ENCODE measurements around the gene TMC2.

DNA sequence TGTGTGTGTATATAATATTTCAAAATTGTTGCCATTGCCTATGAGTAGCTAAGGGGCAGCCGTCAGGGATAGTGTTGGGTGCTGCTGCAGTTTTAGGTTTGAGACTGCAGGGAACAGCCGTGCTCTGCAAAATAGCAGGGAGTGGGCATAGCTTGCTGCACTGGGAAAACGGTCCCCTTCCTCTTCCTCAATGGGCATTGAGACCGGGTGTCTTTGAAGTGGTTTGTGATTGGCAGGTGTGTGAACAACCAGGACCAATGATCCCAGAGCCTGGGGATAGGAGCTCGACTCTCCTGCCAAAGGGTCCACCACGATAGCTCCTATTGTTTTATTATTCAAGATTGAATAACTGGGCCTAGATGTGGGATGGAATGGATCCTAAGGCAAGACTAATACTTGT lies 151.1 kb downstream of the TMC2 start:
- TF ChIP-seq, protein P1, sequence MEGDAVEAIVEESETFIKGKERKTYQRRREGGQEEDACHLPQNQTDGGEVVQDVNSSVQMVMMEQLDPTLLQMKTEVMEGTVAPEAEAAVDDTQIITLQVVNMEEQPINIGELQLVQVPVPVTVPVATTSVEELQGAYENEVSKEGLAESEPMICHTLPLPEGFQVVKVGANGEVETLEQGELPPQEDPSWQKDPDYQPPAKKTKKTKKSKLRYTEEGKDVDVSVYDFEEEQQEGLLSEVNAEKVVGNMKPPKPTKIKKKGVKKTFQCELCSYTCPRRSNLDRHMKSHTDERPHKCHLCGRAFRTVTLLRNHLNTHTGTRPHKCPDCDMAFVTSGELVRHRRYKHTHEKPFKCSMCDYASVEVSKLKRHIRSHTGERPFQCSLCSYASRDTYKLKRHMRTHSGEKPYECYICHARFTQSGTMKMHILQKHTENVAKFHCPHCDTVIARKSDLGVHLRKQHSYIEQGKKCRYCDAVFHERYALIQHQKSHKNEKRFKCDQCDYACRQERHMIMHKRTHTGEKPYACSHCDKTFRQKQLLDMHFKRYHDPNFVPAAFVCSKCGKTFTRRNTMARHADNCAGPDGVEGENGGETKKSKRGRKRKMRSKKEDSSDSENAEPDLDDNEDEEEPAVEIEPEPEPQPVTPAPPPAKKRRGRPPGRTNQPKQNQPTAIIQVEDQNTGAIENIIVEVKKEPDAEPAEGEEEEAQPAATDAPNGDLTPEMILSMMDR (IDR thresholded peaks at IDR 0.05) = no peak
- TF ChIP-seq POLR2AphosphoS5 (IDR thresholded peaks at IDR 0.05; ENCODE audit: insufficient read depth in 1 of 2, low read depth in 1 of 2) = no peak

Measured in vagina (tissue), 2 donors.